ENCODE data around the gene SLC16A11.
"Not testable (repeated sequence)": the region's sequence is repeated elsewhere in the genome, so short reads cannot be mapped to it uniquely, and the experiment has no call there.

Gene SLC16A11

DNA sequence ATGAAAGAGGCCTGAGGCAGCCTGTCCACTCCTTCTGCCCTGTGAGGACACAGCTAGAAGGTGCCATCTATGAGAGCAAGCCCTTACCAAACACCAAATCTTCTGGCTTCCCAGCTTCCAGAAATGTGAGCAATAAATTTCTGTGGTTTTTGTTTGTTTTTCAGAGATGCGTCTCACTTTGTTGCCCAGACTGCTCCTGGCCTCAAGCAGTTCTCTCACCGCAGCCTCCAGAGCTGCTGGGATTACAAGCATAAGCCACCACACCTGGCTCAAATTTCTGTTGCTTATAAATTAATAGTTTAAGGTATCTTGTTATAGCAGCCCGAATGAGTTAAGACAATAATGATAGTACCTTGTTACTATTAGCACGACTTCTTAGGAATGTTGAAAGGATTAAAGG lies 12.5 kb upstream of the SLC16A11 start:
- DNase-seq = no peak

DNA sequence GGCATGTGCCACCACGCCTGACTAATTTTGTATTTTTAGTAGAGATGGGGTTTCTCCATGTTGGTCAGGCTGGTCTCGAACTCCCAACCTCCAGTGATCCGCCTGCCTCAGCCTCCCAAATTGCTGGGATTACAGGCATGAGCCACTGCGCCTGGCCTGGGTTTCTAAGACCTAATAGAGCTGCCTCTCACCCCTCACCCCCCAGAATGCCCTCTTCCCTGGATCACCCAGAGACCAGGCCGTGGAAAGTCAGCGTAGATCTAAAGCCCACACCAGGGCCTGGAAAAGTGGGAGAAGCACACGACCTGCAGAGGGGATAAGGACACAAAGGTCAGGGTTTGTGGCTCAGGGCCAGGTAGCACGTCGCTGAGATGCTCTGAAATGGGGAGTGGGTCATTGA lies 6.7 kb upstream of the SLC16A11 start:
- DNase-seq = not testable (repeated sequence)

DNA sequence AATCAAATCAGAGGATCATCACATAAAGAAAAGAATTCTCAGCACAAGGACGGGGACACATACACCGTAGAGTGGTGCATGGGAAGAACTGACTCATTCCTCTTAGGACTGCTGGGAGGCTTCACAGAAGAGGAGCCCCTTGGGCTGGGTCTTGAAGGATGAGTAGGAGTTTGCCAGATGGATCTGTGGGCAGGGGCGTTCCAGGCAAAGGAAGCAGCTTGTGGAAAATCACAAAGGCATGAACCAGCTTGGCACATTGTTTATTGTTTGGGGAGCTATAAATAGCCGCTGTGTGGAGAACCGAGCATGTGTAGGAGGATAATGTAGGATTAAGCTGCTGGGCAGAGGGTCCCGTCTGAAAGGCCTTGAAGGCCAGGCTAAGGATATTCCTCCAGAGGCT lies 5.1 kb upstream of the SLC16A11 start:
- no peak for DNase-seq

DNA sequence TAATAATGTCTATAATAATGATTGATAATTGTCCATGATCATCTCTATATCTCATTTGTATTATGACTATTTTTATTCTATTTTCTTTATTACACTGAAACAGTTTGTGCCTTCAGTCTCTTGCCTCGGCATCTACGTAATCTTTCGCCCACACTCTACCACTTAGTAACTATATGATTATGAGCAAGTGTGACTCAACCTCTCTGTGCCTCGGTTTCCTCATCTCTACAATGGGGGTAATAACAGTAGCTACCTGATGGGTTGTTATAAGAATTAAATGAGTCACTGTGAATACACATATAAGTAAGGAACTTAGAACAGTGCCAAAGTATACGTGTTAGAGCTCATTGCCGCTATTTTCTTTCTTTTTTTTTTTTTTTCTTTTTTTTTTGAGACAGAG lies 3.7 kb upstream of the SLC16A11 start:
- no peak for DNase-seq

DNA sequence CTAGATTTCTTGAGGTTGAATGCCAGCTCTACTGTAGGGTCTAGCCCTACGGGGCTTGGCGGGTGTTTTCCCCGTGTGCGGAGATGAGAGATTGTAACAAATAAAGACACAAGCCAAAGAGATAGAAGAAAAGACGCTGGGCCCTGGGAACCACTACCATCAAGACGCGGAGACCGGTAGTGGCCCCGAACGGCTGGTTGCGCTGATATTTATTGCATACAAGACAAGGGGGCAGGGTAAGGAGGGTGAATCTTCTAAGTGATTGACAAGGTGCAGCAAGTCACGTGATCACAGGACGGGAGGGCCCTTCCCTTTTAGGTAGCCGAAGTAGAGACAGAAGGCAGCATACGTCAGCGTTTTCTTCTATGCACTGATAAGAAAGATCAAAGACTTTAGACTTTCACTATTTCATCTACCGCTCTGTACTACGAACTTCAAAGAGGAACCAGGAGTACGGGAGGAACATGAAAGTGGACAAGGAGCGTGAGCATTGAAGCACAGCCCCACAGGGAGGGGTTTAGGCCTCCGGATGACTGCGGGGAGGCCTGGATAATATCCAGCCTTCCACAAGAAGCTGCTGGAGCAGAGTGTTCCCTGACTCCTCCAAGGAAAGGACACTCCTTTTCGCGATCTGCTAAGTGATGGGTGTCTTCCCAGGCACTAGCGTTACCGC lies 3.0 kb upstream of the SLC16A11 start:
- peak; percentile 80 for DNase-seq

DNA sequence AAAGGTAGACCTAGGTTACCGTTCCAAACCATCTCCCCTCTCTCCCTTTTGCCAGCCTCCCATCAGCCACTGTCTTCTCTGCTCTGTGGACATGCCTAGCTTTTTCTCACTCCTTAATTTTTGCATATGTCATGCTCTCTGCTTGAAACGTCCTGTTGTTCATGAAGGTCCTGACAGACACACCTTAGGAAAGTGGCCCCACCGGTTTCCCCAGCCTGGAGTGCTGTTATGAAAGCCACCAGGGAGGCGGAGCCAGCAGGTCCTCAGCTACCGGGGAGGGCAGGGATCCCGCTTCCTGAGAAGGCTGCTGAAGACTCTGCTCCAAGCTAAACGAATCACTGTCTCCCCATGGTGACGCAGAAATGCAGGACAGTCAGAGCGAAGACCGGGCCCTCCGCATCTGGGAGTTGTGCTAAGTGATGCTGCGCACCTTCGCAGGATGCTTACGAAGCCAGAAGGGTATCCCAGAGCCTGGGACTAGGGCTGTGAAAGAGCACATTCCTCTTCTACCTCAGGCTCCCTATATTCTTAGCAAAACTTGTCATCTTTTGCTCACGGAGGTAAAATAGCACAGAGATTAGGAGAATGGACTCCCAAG lies 2.3 kb upstream of the SLC16A11 start:
- DNase-seq = peak; percentile 73

DNA sequence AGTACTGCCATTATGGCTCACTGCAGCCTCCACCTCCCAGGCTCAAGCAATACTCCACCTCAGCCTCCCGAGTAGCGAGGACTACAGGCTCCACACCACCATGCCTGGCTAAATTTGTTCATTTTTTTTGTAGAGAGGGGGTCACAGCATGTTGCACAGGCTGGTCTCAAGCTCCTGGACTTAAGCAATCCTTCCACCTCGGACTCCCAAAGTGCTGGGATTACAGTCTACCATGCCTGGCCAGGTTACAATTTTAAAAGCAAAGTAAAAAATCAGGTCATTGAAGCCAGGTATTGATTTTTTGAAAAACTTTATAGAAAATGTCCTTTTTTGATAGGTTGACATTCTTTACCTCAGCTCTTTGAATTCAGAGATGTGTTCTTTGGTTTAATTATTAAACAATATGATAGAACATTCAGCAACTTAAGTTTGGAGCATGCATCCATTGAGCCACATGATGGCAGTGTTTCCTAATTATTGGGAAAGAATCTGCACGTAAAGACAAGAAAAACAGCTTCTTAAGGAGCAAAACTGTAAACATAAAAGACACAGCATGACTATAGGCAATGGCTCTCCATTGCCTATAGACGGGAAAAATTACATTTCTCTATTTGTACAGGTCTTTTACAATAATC lies 1.7 kb upstream of the SLC16A11 start:
- DNase-seq = no peak

DNA sequence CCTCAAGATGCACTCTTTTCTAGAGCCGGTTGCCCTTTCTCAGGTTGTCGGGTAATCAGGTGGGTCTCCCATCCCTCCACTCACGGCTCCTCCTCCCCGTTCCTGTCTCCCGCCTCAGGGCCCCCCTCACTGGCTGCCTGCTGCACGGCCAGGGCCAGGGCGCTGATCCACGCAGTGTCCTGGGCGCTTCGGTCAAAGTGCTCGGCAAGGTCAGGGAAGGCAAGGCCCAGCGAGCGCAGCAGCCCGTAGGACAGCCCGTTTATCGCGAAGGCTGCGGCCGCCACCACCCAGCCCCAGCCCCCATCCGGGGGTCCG lies 753 bp downstream of the SLC16A11 start:
- no peak for DNase-seq

DNA sequence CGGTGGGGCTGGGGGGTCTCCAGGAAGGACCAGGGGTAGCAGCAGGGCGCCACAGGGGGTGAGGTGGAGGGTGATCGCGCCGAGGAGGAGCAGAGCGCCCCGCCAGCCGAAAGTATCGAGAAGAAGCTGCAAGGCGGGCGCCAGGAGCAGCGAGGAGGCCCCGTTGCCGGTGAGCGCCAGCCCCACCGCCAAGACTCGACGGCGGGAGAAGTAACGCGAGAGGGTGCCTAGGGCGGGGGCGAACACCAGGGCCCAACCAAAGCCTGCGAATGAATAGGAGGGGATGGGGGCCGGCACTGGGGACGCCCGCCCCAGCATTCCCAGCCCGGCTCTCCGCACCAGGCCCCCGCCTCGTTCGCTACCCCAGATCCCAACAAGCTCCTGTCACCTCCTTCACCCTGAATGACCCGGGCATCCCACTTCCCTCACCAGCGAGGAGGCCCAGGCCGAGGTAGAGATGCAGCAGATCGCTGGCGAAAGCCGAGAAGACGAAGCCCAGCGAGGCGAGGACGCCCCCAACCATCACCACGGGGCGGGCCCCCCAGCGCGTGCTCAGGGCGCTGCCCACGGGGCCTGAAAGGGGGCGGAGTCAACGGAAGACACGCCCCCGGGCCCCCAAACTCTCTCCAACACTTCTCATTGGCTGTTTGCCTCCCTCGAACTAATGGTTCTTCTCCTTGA lies 1.3 kb downstream of the SLC16A11 start:
- peak; percentile 82 for DNase-seq

DNA sequence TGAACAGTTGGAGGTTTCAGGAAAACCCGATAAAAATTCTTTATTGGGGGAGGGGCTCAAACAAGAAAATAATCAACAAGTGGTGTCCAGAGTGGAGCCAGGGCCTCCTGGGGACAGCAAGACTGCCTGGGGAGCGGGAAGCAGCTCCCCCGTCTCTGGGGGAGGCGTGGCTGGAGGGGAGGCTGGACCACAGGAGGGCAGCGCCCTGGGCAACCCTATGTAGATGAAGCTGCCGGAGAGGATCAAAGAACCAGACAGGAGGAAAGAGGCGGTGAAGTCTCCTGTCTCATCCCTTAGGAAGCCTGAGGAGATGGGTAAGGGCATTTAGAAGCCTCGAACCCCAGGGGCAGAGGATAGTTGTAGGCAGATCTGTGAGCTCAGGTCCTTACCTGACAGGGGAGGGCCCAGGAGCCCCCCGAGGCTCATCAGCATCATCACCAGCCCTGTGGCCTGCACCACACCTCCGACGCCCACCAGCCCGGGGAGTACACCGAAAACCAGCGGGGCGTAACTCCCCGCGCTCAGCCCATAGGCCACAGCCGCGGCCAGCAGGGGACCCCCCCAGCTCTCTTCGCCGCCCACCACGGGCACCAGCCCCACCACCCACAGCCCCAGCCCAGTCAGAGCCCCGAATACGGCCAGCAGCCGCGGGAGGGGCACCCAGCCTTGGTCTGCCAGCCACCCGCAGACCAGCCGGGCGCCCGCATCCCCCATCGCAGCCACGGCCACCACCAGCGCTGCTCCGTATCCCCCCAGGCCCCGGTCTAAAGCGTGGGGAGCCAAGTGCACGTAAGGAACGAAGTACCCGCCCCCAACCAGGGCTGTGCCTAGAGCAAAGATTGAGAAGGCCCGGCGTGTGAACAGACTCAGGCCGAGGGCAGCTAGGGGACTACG lies 2.0 kb downstream of the SLC16A11 start:
- peak; percentile 81 for DNase-seq

DNA sequence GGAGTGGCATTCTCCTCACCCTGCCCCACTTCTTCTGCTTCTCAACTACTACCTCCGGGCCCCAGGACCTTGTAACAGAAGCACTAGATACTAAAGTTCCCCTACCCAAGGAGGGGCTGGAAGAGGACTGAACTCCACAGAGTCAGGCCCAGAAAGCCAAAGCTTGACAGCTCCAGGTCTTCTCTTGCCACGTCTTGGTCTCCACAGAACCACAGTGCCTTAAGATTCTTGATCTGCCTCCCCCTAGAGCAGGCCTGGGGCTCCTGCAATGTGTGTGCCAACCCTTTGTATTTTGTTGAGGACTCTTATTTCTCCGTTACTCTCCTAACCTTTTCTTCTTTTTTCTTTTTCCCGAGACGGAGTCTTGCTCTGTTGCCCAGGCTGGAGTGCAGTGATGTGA lies 4.1 kb downstream of the SLC16A11 start:
- DNase-seq = no peak

DNA sequence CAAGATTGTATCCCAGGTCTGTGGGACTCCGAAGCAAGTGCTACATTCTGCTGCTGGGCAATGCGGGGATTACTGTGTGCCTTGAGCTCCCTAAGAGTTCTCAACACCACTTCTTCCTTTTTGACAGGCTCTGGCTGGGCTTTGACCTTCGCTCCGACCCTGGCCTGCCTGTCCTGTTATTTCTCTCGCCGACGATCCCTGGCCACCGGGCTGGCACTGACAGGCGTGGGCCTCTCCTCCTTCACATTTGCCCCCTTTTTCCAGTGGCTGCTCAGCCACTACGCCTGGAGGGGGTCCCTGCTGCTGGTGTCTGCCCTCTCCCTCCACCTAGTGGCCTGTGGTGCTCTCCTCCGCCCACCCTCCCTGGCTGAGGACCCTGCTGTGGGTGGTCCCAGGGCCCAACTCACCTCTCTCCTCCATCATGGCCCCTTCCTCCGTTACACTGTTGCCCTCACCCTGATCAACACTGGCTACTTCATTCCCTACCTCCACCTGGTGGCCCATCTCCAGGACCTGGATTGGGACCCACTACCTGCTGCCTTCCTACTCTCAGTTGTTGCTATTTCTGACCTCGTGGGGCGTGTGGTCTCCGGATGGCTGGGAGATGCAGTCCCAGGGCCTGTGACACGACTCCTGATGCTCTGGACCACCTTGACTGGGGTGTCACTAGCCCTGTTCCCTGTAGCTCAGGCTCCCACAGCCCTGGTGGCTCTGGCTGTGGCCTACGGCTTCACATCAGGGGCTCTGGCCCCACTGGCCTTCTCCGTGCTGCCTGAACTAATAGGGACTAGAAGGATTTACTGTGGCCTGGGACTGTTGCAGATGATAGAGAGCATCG lies 5.6 kb downstream of the SLC16A11 start:
- DNase-seq = no peak

DNA sequence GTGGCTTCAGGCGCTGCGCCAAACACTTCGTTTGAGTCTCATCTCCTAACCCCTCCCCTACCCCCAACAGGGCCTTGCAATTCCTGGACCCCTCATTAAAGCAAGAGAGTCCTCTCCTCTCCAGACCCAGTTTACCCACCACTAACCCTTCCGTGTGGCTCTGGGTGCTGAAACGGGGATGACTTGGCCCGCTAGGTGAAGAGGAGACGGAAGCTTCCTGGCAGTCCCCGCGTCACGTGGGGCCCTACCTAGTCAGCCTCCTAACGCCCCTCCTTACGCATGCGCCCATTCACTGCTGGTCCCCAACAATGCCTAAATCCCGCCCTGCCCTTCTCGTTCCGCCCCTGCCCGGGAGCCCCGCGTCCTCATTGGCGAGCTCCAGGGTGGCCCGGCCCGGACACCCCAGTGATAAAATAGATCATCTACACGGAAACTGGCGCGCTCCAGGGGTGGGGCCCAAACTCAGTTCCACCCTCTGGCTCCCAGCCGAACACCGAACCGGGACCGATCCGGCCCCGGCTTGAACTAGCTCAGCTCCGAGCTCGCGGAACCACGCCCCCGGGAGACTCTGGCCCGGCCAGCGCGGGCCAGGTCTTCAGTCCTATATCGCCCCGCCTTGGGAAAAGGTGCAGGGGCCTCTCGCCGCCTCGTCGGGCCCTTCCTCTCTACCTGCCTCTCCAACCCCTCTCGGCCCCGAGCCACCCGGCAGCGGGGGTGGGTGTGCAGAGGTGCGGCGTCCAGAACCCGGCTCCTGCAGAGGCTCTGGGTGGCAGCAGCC lies 8.1 kb downstream of the SLC16A11 start, which contains the start of gene SLC16A13:
Gene SLC16A13, plus strand, starts transcription at position 425 of the 778 bp plus-strand sequence. CDS start 368 bp downstream, outside the sequence.
- DNase-seq = peak; percentile 96

DNA sequence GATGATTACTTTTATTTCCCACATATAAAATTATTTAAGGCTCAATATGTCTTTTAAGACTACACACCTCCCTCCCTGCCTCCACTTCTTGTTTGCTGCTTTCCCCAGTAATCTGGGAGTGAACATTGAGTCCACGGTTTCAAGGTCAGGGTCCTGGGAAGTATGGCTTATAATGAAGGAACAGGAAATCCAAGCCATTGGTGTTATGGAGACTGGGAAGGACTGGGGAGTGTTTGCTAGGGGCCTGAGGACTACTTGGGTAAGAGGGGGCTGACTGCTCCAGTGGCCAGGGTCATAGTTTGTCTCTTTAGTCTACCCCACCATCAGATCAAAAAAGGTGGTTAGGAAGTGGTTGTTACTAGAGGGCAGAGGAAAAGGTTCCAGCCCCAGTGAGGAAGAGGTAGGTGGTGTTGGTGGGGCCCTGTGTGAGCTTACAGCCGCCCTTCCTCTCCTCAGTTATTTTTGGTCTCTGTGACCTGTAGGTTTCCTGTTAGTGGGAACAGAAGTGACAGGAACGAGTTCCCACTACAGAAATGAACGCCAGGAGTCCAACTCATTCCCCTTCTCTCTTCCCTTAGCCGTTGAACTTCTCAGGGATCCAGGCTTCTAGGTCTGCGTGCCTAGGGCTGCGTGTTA lies 8.8 kb downstream of the SLC16A11 start:
- DNase-seq = no peak

DNA sequence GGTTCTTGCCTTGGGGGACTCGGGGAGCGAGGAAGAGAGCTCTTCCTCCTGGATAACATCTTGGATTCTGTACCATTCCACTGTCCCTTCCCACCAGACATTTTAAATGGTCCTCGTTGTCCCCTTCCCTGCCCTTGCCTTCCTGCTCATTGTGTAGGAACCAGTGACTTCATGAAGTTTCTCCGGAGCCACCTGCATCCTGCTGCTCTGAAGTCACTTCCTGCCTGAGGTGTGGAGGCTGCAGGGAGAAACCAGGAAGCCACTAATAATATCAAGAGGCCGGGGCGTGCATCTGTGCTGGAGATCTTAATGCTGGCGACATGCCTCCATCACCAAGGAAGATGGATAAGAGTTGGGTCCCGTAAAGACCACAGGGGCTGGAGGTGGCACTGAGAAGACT lies 14.2 kb downstream of the SLC16A11 start:
- peak; percentile 74 for DNase-seq

DNA sequence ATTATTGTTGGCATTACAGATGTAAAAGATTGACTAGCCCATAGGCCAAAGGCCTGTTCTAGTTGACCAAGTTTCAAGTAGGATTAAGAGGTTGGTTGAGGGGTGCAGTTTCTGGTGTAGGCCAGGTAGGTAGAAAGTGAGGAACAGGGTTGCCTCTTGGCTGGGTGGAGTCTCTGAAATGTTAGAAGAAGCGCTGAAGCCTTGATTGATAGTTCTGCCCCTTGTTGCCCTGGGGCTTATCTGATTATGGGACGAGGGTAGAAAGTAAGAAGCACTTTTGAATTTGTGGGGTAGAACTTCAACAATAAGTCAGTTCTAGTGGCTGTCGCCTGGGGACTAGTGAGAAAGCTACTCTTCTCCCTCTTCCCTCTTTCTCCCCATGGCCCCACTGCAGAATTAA lies 14.8 kb downstream of the SLC16A11 start:
- no peak for DNase-seq

DNA sequence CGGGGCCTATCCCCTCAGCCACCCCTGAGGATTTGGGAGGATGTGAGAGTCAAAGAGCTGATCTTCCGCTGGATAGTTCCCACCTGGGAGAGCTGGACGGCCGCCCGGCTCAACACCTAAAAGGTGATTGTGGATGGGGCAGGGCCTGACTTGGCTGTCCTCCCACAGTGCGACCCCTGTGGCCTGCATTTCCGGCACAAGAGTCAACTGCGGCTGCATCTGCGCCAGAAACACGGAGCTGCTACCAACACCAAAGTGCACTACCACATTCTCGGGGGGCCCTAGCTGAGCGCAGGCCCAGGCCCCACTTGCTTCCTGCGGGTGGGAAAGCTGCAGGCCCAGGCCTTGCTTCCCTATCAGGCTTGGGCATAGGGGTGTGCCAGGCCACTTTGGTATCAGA lies 16.6 kb downstream of the SLC16A11 start:
- no peak for DNase-seq

DNA sequence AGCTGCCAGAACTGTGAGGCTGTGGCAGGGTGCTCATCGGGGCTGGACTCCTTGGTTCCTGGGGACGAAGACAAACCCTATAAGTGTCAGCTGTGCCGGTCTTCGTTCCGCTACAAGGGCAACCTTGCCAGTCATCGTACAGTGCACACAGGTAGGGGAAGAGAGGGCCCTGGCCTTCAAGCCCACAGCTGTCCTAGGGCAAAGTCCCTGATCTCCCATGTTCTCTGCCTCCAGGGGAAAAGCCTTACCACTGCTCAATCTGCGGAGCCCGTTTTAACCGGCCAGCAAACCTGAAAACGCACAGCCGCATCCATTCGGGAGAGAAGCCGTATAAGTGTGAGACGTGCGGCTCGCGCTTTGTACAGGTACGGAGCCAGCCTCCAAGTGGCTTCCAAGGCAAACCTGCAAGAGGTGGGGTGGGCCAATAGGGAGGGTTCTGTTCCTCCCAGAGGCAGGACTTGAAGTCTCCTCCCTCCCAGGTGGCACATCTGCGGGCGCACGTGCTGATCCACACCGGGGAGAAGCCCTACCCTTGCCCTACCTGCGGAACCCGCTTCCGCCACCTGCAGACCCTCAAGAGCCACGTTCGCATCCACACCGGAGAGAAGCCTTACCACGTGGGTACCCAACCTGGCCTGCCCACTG lies 17.3 kb downstream of the SLC16A11 start:
- no peak for DNase-seq

DNA sequence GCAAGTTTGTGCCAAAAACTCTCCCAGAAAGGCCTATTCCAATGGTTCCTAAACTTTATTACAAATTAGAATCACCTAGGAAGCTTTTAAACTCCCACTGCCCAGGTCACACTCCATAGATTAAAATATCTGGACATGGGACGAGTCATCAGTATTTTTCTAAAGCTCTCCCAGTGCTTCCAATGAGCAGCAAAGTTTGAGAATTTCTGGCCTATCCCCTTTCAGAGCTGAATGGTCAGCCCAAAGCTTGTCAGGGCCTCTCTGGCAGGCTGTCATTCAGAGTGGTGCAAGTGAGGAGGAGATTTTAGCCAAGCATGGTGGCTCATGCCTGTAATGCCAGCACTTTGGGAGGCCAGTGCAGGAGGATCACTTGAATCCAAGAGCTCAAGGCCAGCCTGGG lies 18.6 kb downstream of the SLC16A11 start:
- no peak for DNase-seq

DNA sequence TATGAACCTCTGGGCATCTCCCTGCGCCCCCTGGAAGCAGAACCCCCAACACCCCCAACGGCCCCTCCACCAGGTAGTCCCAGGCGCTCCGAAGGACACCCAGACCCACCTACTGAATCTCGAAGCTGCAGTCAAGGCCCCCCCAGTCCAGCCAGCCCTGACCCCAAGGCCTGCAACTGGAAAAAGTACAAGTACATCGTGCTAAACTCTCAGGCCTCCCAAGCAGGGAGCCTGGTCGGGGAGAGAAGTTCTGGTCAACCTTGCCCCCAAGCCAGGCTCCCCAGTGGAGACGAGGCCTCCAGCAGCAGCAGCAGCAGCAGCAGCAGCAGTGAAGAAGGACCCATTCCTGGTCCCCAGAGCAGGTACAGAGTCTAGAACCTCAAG lies 19.5 kb downstream of the SLC16A11 start:
- DNase-seq = no peak
